ENCODE data around the gene ANKFN1.

- TF ChIP-seq GATA2 (IDR thresholded peaks at IDR 0.05; ENCODE audit: low read depth, low read length) = no peak
- no peak for TF ChIP-seq GATA3 (IDR thresholded peaks at IDR 0.05; ENCODE audit: low read depth, low read length)
Measured at GRCh38 chr17:56521414-56522141, 368.3 kb downstream of the ANKFN1 start.

Measured in SH-SY5Y (cell line).